NCI-H2171 (cell line): ENCODE measurements around the gene CCDC178.
"Not testable (repeated sequence)": the region's sequence is repeated elsewhere in the genome, so short reads cannot be mapped to it uniquely, and the experiment has no call there.

Experiments
- DNase-seq: peaks from one replicate; lab custom pipeline; 2025; lab: John Stamatoyannopoulos, UW

Gene CCDC178

DNA sequence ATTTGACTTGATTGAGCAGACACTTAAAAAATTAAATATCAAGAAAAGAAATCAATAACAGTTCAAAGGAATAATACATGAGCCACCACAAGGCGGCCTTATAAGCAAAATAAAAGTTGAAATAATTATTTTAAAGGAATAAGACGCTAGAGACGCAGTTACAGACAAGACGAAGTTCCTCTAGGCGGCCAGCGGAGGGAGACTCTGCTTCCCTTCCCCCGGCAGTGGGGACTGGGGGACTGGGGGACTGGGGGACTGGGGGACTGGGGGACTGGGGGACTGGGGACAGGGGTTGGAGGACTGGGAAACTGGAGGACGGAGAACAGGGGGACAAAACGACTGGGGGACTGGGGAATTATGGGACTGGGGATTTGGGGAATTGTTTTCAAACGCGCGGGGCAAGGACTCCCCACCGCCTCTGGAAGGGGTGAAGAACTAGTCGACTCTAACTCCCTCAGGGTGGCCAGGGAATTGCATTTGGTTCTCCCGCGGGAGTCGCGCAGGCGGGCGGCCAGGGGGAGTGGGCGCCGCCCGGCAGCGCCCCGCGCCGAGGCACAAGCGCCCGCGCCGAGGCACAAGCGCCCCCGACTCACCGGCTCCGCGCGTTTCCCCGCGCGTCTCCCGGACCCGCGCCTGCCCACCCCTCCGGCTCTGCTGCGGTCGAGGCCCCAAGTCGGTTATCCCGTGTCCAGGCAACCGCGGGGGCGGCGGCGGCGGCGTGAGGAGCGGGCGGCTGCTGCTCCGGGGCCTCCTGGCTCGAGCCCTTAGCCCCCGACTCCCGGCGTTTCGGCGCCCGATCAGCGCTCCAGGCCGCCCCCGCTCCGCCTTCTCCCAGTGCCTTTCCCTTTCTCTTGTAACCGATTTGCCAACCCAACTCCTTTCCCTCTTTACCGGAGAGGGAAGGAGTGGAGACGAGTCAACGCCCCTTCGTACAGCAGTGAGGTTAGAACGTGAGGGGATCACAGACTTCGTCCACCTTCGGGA, at the start of gene CCDC178:
TSS of gene CCDC178 (minus strand) at position 662 of the 984 bp plus-strand sequence. CDS start 28,633 bp downstream, outside the sequence.
- peak; percentile 34 for DNase-seq

- DNase-seq: no peak
Observed at GRCh38 chr18:33483908-33484307, 43.4 kb upstream of the CCDC178 start.

- no peak for DNase-seq
Observed at GRCh38 chr18:33472509-33472908, 32.0 kb upstream of the CCDC178 start.

- no peak for DNase-seq
Observed at GRCh38 chr18:33470216-33470615, 29.7 kb upstream of the CCDC178 start.

- no peak for DNase-seq
Observed at GRCh38 chr18:33469699-33470098, 29.2 kb upstream of the CCDC178 start.

DNA sequence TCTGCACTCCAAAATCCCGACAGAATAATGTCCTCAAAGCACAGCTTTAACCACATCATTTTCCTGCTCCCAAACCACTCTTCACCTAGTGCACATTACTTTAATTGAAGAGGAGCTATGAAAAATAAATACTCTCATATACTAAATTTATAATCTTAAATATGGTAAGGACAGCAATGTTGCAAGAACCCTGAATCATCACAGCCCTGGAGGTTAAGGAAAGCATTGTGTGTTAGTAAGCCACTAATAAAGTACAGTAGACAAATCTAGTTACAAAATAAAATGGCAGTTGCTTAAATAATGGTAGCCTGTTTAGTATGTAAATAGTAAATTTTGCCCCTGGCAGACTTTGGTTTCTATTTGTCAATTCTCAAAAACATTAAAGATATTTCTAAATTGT, 27.0 kb upstream of the CCDC178 start:
- DNase-seq: no peak

GRCh38 chr18:33466822-33467221, 26.3 kb upstream of the CCDC178 start:
- no peak for DNase-seq

- DNase-seq: no peak
Observed at GRCh38 chr18:33460681-33461080, 20.2 kb upstream of the CCDC178 start.

DNA sequence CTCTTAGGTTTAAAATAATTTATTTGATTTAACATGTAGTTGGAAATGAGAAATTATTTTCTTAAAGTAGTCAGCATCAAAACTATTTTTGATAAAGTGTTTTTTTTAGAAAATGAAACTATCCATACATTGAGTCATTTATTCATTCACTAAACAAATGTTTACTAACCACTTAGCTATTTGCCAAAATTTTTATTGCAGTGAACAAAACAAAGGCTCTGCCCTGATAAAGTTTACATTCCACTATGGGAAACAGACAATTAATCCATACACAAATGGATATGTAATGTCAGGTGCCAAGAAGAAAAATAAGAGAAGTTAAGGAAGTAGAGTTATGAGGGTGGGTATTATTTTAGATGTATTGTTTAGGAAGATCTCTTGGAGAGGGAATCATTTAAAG, 19.1 kb upstream of the CCDC178 start:
- no peak for DNase-seq

DNA sequence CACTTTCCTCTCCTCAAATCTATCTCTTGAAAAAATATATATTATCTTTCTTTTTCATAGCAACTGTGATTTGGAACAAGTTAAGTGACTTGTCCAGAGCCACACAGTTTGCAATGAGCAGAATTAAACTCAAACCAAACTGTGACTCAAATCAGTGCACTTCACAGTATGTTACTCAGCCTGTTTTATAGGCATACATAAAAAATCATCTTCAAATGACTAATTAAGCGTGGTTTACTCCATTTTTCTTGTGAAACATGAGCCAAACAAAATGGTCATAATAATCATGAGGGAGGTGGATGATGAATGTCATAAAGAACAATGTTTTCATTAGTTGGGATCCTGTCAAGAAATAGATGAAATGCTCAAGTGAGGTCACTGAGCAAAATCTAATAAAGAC, 6.1 kb upstream of the CCDC178 start:
- DNase-seq: no peak

- no peak for DNase-seq
Observed at GRCh38 chr18:33444709-33445108, 4.2 kb upstream of the CCDC178 start.

- DNase-seq: no peak
Observed at GRCh38 chr18:33432857-33433256, 7.7 kb downstream of the CCDC178 start.

DNA sequence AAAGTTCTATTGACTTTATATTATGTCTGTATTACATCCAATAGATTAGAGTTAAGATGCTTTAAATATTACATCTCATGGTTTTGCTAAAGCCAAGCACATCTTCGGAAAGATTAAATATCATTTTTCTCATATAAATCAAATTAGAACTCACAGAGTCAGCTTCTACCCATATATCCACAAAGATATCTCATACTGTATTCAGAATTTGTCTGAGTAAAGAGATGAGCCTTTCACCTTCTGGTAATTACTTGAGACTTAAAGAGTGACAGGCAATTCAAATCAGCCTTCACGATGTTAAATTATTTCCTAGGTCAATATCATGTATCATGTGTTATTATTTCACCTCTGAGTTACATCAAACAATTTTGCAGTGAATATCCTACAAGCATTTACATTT, 13.0 kb downstream of the CCDC178 start:
- DNase-seq: no peak

DNA sequence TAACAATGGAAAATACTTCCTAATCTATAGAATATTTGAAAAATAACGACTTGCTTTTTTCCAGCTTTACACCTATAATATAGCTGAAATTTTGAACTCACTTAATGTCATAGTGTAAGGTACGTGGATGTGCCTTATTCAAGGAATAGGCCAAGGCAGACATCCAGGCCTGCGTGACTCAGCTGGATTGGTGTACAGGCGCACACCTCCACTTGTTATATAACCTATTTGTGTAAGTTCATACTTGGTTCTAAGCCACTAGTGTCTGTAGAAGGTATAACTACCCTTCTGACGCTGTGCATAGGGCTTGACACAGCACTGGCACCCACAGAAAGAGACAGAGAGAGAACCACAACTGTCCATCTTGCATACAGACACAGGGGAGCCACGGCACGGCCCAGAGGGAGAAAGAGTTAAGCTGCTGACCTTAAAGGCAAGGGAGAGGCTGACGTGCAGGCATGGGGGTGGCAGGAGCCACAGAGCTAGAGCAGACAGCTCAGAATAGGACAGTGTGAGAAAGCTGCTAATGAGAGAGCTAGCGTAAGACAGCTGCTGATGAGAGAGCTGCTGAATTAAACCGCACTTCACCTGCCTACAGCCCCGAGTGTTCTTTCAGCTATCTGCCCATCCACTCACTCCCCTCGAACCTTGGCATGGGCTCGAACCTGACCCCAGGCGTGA, 16.1 kb downstream of the CCDC178 start:
- no peak for DNase-seq

- DNase-seq: no peak
Observed at GRCh38 chr18:33421225-33421624, 19.3 kb downstream of the CCDC178 start.

DNA sequence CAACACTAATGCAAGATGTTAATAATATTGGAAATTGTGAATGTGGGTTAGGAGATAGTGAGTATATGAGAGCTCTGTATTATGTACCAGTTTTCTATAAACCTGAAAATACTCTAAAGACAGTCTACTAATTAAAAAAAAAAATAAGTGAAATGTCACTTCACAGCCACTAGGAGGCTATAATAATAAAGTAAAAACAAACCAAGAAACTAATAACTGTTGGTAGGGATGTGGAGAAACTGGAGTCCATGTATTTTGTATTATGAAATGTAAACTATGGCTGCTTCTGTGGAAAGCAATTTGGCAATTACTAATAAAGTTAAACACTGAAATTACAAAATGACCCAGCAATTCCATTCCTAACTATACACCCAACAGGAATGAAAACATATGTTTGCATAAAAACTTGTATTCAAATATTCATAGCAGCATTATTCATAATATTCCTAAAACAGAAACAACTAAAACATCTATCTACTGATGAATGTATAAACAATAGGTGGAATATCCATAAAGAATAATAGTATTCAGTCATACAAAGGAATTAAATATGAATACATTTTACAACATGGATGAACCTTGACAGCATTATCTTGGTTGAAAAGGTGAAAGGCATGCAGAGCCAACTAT, 36.2 kb downstream of the CCDC178 start:
- DNase-seq: no peak

DNA sequence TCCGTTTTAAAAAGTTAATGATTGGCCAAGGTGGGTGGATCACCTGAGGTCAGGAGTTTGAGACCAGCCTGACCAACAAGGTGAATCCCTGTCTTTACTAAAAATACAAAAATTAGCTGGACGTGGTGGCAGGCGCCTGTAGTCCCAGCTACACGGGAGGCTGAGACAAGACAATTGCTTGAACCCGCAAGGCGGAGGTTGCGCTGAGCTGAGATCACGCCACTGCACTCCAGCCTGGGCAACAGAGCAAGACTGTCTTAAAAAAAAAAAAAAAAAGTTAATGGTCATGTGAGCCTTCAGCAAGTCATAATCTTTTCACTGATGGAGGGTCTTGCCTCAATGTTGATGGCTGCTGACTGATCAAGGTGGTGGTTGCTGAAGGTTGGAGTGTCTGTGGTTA, 41.6 kb downstream of the CCDC178 start:
- not testable (repeated sequence) for DNase-seq

- DNase-seq: peak; percentile 2
Observed at GRCh38 chr18:33375829-33376228, 64.7 kb downstream of the CCDC178 start.

DNA sequence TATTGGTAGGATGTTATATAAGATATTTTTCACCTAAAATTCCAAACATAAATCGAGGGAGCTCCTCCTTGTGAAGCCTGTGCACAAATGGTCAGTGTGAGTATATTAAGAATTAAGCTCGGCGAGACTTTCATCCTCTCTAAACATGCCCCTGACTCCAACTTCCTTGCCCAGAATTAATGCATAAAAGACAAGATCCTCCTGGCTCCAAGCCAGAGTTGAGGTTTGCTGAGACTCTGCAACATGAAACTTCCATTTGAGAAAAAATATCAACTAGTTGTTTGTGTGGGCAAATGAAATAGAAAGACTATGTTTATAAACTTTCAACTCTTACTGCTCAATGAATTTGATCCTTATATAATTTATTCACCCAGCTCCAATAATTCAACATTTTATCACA, 68.1 kb downstream of the CCDC178 start:
- DNase-seq: peak; percentile 50

- DNase-seq: peak; percentile 15
Observed at GRCh38 chr18:33369711-33370449, 70.6 kb downstream of the CCDC178 start.

- DNase-seq: no peak
Observed at GRCh38 chr18:33356735-33357134, 83.8 kb downstream of the CCDC178 start.

- DNase-seq: no peak
Observed at GRCh38 chr18:33355756-33356155, 84.8 kb downstream of the CCDC178 start.
